Naive thymus-derived CD8-positive, alpha-beta T cell (primary cell): Measurements from ENCODE around the gene DALRD3. TPM values are rescaled to one million over a fixed set of nuclear protein-coding genes. Genes with fewer than 3 reads are reported as not detected.

Source experiments
- ATAC-seq, 2 donors: fragments of 150-1000 bp; cut with Tn5 transposase in 1 of 2; sonication (Bioruptor Pico), chemical (Tn5 transposase) in 1 of 2; 1 replicate in 1 of 2; 2 replicates in 1 of 2; pipeline ENCODE4 v1.10.0; 2021; ENCODE audit warnings: mild to moderate bottlenecking in 2 of 2, moderate library complexity in 2 of 2
- POLR2A ChIA-PET: fragments of 350-600 bp; sonication (Branson Sonifier 250); formaldehyde crosslinking; loops from one replicate; lab custom pipeline; 2021; ENCODE audit warnings: antibody characterized with exemption; lab: Charles Lee
- DNase-seq, 10 donors: peaks; one replicate each; pipeline versions ENCODE4 v3.0.0 to v3.0.0-alpha.2; 2020 to 2022
- H3K27ac Mint-ChIP-seq, 10 donors: one replicate each; pipeline ENCODE4 v1.8.0; 2020 to 2022; ENCODE audit warnings: mild to moderate bottlenecking in 10 of 10, mixed read lengths in 10 of 10, moderate library complexity in 4 of 10, inconsistent platforms in 1 of 10
- H3K27me3 Mint-ChIP-seq, 5 donors: one replicate each; pipeline ENCODE4 v1.8.0; 2021 to 2022; ENCODE audit warnings: mixed read lengths in 5 of 5
- H3K36me3 Mint-ChIP-seq, 3 donors: one replicate each; pipeline ENCODE4 v1.8.0; 2020 to 2022; ENCODE audit warnings: mixed read lengths in 3 of 3, mild to moderate bottlenecking in 2 of 3, inconsistent platforms in 1 of 3
- H3K4me1 Mint-ChIP-seq, 4 donors: one replicate each; pipeline ENCODE4 v1.8.0; 2021 to 2022; ENCODE audit warnings: mixed read lengths in 4 of 4
- H3K4me3 Mint-ChIP-seq, 10 donors: one replicate each; pipeline ENCODE4 v1.8.0; 2020 to 2022; ENCODE audit warnings: mild to moderate bottlenecking in 10 of 10, mixed read lengths in 10 of 10, moderate library complexity in 6 of 10, inconsistent platforms in 1 of 10
- H3K9me3 Mint-ChIP-seq, 9 donors: one replicate each; pipeline ENCODE4 v1.8.0; 2020 to 2022; ENCODE audit warnings: mixed read lengths in 9 of 9, mild to moderate bottlenecking in 3 of 9, inconsistent platforms in 1 of 9, moderate library complexity in 1 of 9
- microRNA-seq: library from miRNA; unstranded; fragments of <30 nt; microRNA quantifications from one replicate; pipeline ENCODE4 v1.2.0, GENCODE V29; 2022; ENCODE audit warnings: borderline microRNAs expressed
- polyA plus RNA-seq, 3 donors: library from polyadenylated mRNA; unstranded; fragments of 300-500 nt; fragmentation: Illumina TruSeq; gene quantifications; one replicate each; pipeline ENCODE4 v1.2.3, GENCODE V29; 2021
- total RNA-seq, 8 experiments: library from RNA in 2 of 8; stranded (reverse) in 2 of 8; gene quantifications; one replicate each; pipeline ENCODE4 v1.2.3 and lab custom pipeline; 2021 to 2026

Gene DALRD3
- total and polyA plus RNA-seq, 5 experiments from 2014 or later, result 20.8 to 24.2 (median 21.9) TPM

DNA sequence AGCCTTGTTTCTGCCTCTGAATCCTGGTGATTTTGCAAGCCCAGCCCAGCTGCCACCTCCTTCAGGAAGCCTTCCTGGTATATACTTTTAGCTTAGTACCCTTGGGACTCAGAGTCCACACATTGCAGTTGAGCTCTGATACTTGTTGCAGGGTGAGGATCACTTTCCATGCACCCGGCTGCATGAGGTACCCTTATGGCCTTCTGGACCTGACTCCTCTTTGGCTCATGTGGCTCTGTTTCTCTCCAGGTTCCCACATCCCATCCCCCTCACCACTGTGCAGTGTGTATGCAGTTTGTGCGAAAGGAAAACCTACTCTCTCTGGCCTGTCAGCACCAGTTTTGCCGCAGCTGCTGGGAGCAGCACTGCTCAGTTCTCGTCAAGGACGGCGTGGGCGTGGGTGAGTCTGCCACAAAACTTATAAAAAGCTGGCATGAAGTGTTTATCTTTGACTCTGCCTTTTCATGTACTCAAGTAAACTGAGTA lies 51.5 kb downstream of the DALRD3 start:
- H3K4me1 Mint-ChIP-seq, result peaks cover 0 to 7% (median 3%) of the 10 kb centered on the region in 4 donors
- H3K27me3 Mint-ChIP-seq, result no peaks in the 10 kb centered on the region
- POLR2A ChIA-PET, result no interaction called here
- no peaks in the 10 kb centered on the region for H3K9me3 Mint-ChIP-seq
- no peak overlapping the region for H3K4me3 Mint-ChIP-seq
- ATAC-seq (no peak), DNase-seq (no peak)
- peaks cover 0 to 96% (median 26%) of the 10 kb centered on the region in 3 donors for H3K36me3 Mint-ChIP-seq
- H3K27ac Mint-ChIP-seq, result peak overlapping the region in 5 of 10 donors; percentile 29 to 81 (median 62)

DNA sequence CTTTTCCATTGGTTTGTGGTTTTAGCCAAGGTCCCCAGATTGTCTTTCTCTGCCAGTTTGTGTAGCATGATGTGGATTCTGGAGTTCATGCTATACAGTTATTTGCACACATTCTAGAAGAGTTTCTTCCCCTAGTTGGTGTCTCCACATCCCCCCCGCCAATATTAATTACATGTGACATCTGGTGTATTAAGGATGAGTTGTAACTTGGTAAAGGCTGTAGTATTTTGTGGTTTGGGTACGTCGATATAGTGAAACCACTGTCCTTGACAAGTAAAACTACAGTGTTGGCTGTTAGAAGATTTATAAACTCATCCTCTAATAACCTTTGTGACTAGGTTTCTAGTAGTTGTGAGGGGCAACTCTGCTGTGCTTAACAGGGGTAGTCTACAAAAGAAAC lies 52.0 kb downstream of the DALRD3 start:
- DNase-seq (no peak), ATAC-seq (no peak)
- H3K27ac Mint-ChIP-seq, result no peak overlapping the region
- no peaks in the 10 kb centered on the region for H3K9me3 Mint-ChIP-seq
- H3K36me3 Mint-ChIP-seq, result peaks cover 0 to 96% (median 21%) of the 10 kb centered on the region in 3 donors
- H3K27me3 Mint-ChIP-seq, result no peaks in the 10 kb centered on the region
- POLR2A ChIA-PET, result no interaction called here
- no peak overlapping the region for H3K4me3 Mint-ChIP-seq
- H3K4me1 Mint-ChIP-seq, result peaks cover 0 to 7% (median 3%) of the 10 kb centered on the region in 4 donors

Small RNAs within 50 kb of the gene (microRNA-seq; reads per million reads assigned to microRNA genes)
- 12,871 reads per million, percentile 95 among the genes with 10 or more reads in this experiment for gene MIR191
- gene MIR425, result 1,275 reads per million, percentile 86 among the genes with 10 or more reads in this experiment

Other genes with a start within 250 kb of the DALRD3 start
- gene PRKAR2A, start 170.7 kb downstream of the DALRD3 start, total RNA-seq, result 10 to 100 TPM; 37.3 to 40.5 TPM
- gene PRKAR2A, start 170.7 kb downstream of the DALRD3 start, polyA plus RNA-seq, result 10 to 100 TPM; 10.3 to 14.0 (median 11.0) TPM
- 10 to 100 TPM; 10.5 to 12.5 TPM for gene SLC25A20, start 119.7 kb downstream of the DALRD3 start, total RNA-seq
- gene SLC25A20, start 119.7 kb downstream of the DALRD3 start, polyA plus RNA-seq, result 10 to 100 TPM; 13.7 to 44.6 (median 19.4) TPM
- gene ARIH2, start 99.7 kb downstream of the DALRD3 start, total RNA-seq, result 100 to 1,000 TPM; 162 to 167 TPM
- 100 to 1,000 TPM in 2 of 3 donors, 10 to 100 TPM in 1; 92.7 to 119 (median 101) TPM for gene ARIH2, start 99.7 kb downstream of the DALRD3 start, polyA plus RNA-seq
- gene P4HTM, start 28.3 kb downstream of the DALRD3 start, total RNA-seq, result 10 to 100 TPM; 57.0 to 62.5 TPM
- 10 to 100 TPM; 20.3 to 23.3 (median 22.9) TPM for gene P4HTM, start 28.3 kb downstream of the DALRD3 start, polyA plus RNA-seq
- 100 to 1,000 TPM; 332 to 351 TPM for gene WDR6, start 11.2 kb downstream of the DALRD3 start, total RNA-seq
- gene WDR6, start 11.2 kb downstream of the DALRD3 start, polyA plus RNA-seq, result 100 to 1,000 TPM in 2 of 3 donors, 10 to 100 TPM in 1; 96.3 to 126 (median 111) TPM
- 10 to 100 TPM; 87.1 to 89.2 TPM for gene NDUFAF3, start 3.5 kb upstream of the DALRD3 start, total RNA-seq
- gene NDUFAF3, start 3.5 kb upstream of the DALRD3 start, polyA plus RNA-seq, result 100 to 1,000 TPM; 140 to 226 (median 202) TPM
- gene IMPDH2, start 10.8 kb upstream of the DALRD3 start, total RNA-seq, result 100 to 1,000 TPM; 121 to 129 TPM
- gene IMPDH2, start 10.8 kb upstream of the DALRD3 start, polyA plus RNA-seq, result 100 to 1,000 TPM in 2 of 3 donors, 10 to 100 TPM in 1; 97.3 to 121 (median 118) TPM
- 100 to 1,000 TPM; 194 to 196 TPM for gene QRICH1, start 75.5 kb upstream of the DALRD3 start, total RNA-seq
- 10 to 100 TPM; 13.6 to 23.6 (median 21.1) TPM for gene QRICH1, start 75.5 kb upstream of the DALRD3 start, polyA plus RNA-seq
- 100 to 1,000 TPM; 230 to 246 TPM for gene QARS1, start 86.2 kb upstream of the DALRD3 start, total RNA-seq
- 100 to 1,000 TPM in 1 of 3 donors, 10 to 100 TPM in 2; 89.1 to 125 (median 94.8) TPM for gene QARS1, start 86.2 kb upstream of the DALRD3 start, polyA plus RNA-seq
- gene USP19, start 102.2 kb upstream of the DALRD3 start, total RNA-seq, result 100 to 1,000 TPM in 1 of 2 experiments, 10 to 100 TPM in 1; 99.9 to 108 TPM
- 10 to 100 TPM; 19.5 to 42.2 (median 29.2) TPM for gene USP19, start 102.2 kb upstream of the DALRD3 start, polyA plus RNA-seq
- gene LAMB2, start 114.5 kb upstream of the DALRD3 start, total RNA-seq, result 1 to 10 TPM; 1.0 to 1.2 TPM
- gene LAMB2, start 114.5 kb upstream of the DALRD3 start, polyA plus RNA-seq, result not detected
- 10 to 100 TPM; 44.0 to 44.7 TPM for gene CCDC71, start 147.8 kb upstream of the DALRD3 start, total RNA-seq
- gene CCDC71, start 147.8 kb upstream of the DALRD3 start, polyA plus RNA-seq, result 1 to 10 TPM; 1.6 to 2.0 (median 1.8) TPM
- 1 to 10 TPM; 7.0 to 7.1 TPM for gene KLHDC8B, start 153.0 kb upstream of the DALRD3 start, total RNA-seq
- gene KLHDC8B, start 153.0 kb upstream of the DALRD3 start, polyA plus RNA-seq, result 1 to 10 TPM; 3.6 to 4.9 (median 4.2) TPM